ENCODE results near the gene SPIRE2.

GRCh38 chr16:89903908-89904515, 75.7 kb downstream of the SPIRE2 start:
- TF ChIP-seq CTCF (IDR thresholded peaks at IDR 0.05) (no peak), REST (IDR thresholded peaks at IDR 0.05; ENCODE audit: insufficient read depth in 1 of 2, low read depth in 2 of 2, low read length in 1 of 2) (no peak)

Measured in Panc1 (cell line).